HCT116 (cell line): ENCODE results near the gene EPHB2.

ENCODE experiments used
- EGR1 ChIP-seq: IDR thresholded peaks from 2 replicates; pipeline ENCODE4 v1.6.1; 2012; ENCODE audit warnings: low read depth
- ELF1 ChIP-seq: IDR thresholded peaks from 2 replicates; pipeline ENCODE4 v1.6.1; 2012; ENCODE audit warnings: low read depth, borderline replicate concordance
- POLR2A ChIP-seq: IDR thresholded peaks from 2 replicates; pipeline ENCODE4 v1.7.0; 2011; ENCODE audit warnings: borderline replicate concordance; ENCODE audit not compliant: insufficient read depth, insufficient read length; ENCODE audit errors: extremely low read depth
- POLR2AphosphoS5 ChIP-seq: IDR thresholded peaks from 2 replicates; pipeline ENCODE4 v1.6.1; 2011; ENCODE audit warnings: mild to moderate bottlenecking, low read depth, low read length, moderate library complexity
- RAD21 ChIP-seq: IDR thresholded peaks from 2 replicates; pipeline ENCODE4 v1.6.1; 2012; ENCODE audit warnings: low read depth, mild to moderate bottlenecking
- TF ChIP-seq, protein P1 (sequence below), 3 experiments: fragments of 200-600 bp in 1 of 3; sonication (generic) in 1 of 3; IDR thresholded peaks in 2 of 3; conservative IDR thresholded peaks in 1 of 3; 2 replicates each; pipeline ENCODE4 v1.5.1; 2012 to 2017; ENCODE audit warnings: low read depth in 2 of 3, low read length in 2 of 3, antibody characterized with exemption in 1 of 3, borderline replicate concordance in 1 of 3, control low read depth in 1 of 3, mild to moderate bottlenecking in 1 of 3, mixed read lengths in 1 of 3, mixed run types in 1 of 3, moderate library complexity in 1 of 3; ENCODE audit not compliant: insufficient read depth in 1 of 3

DNA sequence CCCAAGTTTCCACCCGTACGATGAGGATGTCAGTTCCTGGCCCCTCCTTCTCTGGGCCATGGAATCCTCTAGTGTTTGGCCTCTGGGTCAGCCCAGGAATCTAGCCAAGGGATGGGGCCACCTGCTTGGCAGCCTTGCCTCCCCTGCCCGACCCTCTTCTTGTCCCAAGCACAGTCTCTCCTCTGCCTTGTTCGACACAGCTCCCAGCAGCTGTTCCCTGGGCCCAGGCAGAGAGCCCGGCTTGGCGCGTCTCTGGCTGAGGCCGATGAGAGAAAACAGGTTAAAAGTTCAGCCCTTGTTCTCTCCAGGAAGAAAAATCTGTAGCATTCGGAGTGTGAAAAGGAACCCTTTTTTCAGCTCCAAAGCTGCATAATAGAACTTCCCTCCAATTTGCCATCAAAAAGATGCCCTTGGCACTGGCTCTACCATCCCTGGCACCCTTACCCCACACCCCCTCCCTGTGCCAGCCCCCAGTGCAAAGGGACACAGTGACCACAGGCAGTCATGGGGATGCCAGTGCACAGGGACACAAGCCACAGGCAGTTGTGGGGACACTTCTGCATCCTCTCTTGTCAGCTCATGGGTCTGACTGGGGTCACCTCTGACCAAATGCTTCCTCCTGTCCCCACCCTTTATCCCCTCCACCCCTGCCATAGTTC lies 68.4 kb downstream of the EPHB2 start:
- no peak for TF ChIP-seq POLR2AphosphoS5
- no peak for TF ChIP-seq ELF1
- TF ChIP-seq, protein P1, sequence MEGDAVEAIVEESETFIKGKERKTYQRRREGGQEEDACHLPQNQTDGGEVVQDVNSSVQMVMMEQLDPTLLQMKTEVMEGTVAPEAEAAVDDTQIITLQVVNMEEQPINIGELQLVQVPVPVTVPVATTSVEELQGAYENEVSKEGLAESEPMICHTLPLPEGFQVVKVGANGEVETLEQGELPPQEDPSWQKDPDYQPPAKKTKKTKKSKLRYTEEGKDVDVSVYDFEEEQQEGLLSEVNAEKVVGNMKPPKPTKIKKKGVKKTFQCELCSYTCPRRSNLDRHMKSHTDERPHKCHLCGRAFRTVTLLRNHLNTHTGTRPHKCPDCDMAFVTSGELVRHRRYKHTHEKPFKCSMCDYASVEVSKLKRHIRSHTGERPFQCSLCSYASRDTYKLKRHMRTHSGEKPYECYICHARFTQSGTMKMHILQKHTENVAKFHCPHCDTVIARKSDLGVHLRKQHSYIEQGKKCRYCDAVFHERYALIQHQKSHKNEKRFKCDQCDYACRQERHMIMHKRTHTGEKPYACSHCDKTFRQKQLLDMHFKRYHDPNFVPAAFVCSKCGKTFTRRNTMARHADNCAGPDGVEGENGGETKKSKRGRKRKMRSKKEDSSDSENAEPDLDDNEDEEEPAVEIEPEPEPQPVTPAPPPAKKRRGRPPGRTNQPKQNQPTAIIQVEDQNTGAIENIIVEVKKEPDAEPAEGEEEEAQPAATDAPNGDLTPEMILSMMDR (IDR thresholded peaks at IDR 0.05 in 2 of 3, conservative IDR thresholded peaks at IDR 0.05 in 1 of 3; ENCODE audit: borderline replicate concordance in 1 of 3, insufficient read depth in 1 of 3, low read depth in 2 of 3, low read length in 2 of 3): no peak
- no peak for TF ChIP-seq EGR1
- TF ChIP-seq POLR2A: no peak
- TF ChIP-seq RAD21: no peak
